ENCODE measurements around the gene LCNL1.

GRCh38 chr9:136963341-136963740 lies 19.5 kb upstream of the LCNL1 start:
- TF ChIP-seq, protein P1, sequence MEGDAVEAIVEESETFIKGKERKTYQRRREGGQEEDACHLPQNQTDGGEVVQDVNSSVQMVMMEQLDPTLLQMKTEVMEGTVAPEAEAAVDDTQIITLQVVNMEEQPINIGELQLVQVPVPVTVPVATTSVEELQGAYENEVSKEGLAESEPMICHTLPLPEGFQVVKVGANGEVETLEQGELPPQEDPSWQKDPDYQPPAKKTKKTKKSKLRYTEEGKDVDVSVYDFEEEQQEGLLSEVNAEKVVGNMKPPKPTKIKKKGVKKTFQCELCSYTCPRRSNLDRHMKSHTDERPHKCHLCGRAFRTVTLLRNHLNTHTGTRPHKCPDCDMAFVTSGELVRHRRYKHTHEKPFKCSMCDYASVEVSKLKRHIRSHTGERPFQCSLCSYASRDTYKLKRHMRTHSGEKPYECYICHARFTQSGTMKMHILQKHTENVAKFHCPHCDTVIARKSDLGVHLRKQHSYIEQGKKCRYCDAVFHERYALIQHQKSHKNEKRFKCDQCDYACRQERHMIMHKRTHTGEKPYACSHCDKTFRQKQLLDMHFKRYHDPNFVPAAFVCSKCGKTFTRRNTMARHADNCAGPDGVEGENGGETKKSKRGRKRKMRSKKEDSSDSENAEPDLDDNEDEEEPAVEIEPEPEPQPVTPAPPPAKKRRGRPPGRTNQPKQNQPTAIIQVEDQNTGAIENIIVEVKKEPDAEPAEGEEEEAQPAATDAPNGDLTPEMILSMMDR (optimal IDR thresholded peaks at IDR 0.05 in 1 of 3, IDR thresholded peaks at IDR 0.05 in 1 of 3, conservative IDR thresholded peaks at IDR 0.05 in 1 of 3; ENCODE audit: extremely low read depth in 1 of 3, insufficient read depth in 2 of 3, low read length in 3 of 3), result no peak
- no peak for TF ChIP-seq EZH2 (IDR thresholded peaks at IDR 0.05; ENCODE audit: low read length)
